Hepatocyte (in vitro differentiated cells): Measurements from ENCODE around the gene DUOX2. TPM values are rescaled to one million over a fixed set of nuclear protein-coding genes. Genes with fewer than 3 reads are reported as not detected.

Experiments used
- DNase-seq: peaks from one replicate; pipeline ENCODE4 v3.0.0-alpha.2; 2016; ENCODE audit warnings: low spot score
- H2AFZ ChIP-seq: fragments of 200-600 bp; sonication (generic); 2 replicates; pipeline ENCODE4 v1.6.0; 2016; ENCODE audit warnings: antibody characterized with exemption, mild to moderate bottlenecking
- H3K27ac ChIP-seq: fragments of 200-600 bp; sonication (generic); 2 replicates; pipeline ENCODE4 v1.5.1; 2016; ENCODE audit warnings: mild to moderate bottlenecking
- H3K27me3 ChIP-seq: fragments of 200-600 bp; sonication (generic); 2 replicates; pipeline ENCODE4 v1.6.1; 2016
- H3K36me3 ChIP-seq: fragments of 200-600 bp; sonication (generic); replicated peaks from 2 replicates; pipeline ENCODE4 v1.5.1; 2016; ENCODE audit warnings: low read depth; ENCODE audit not compliant: insufficient read depth
- H3K4me1 ChIP-seq: fragments of 200-600 bp; sonication (generic); 2 replicates; pipeline ENCODE4 v1.5.1; 2016; ENCODE audit warnings: mild to moderate bottlenecking, moderate library complexity; ENCODE audit not compliant: insufficient read depth
- H3K4me2 ChIP-seq: fragments of 200-600 bp; sonication (generic); 2 replicates; pipeline ENCODE4 v1.6.0; 2016
- H3K4me3 ChIP-seq: fragments of 200-600 bp; sonication (generic); 2 replicates; pipeline ENCODE4 v1.5.1; 2016; ENCODE audit warnings: mild to moderate bottlenecking
- H3K79me2 ChIP-seq: fragments of 200-600 bp; sonication (generic); 2 replicates; pipeline ENCODE4 v1.6.0; 2017; ENCODE audit warnings: mild to moderate bottlenecking
- H3K9me2 ChIP-seq: fragments of 200-600 bp; sonication (generic); replicated peaks from 2 replicates; pipeline ENCODE4 v1.6.0; 2017; ENCODE audit warnings: mild to moderate bottlenecking; ENCODE audit not compliant: insufficient read depth
- H3K9me3 ChIP-seq: fragments of 200-600 bp; sonication (generic); 2 replicates; pipeline ENCODE4 v1.5.1; 2016; ENCODE audit warnings: low read depth, mild to moderate bottlenecking
- H4K20me1 ChIP-seq: fragments of 200-600 bp; sonication (generic); 2 replicates; pipeline ENCODE4 v1.6.0; 2016; ENCODE audit warnings: mild to moderate bottlenecking; ENCODE audit not compliant: insufficient read depth, poor library complexity, severe bottlenecking
- EZH2 ChIP-seq: fragments of 200-600 bp; sonication (generic); IDR thresholded peaks from 2 replicates; pipeline ENCODE4 v1.6.1; 2016; ENCODE audit warnings: antibody characterized with exemption, mild to moderate bottlenecking, borderline replicate concordance
- EZH2phosphoT487 ChIP-seq: fragments of 200-600 bp; sonication (generic); IDR thresholded peaks from one replicate; pipeline ENCODE4 v1.6.1; 2018; ENCODE audit warnings: antibody characterized with exemption, mild to moderate bottlenecking, low read depth, moderate library complexity; ENCODE audit not compliant: unreplicated experiment, severe bottlenecking
- WGBS: methylation state at CpG from one replicate; pipeline ENCODE4 v1.1.6; 2016; ENCODE audit warnings: low lambda C conversion rate; ENCODE audit errors: missing lambda C conversion rate; 5-methylcytosine and 5-hydroxymethylcytosine counted together
- polyA plus RNA-seq: library from polyadenylated mRNA; unstranded; fragments of >200 nt; fragmentation: Nextera tagmentation; extraction: Ambion mirVana; gene quantifications from 2 replicates; pipeline ENCODE4 v1.2.1, GENCODE V29; 2016
- total RNA-seq: library from RNA; depleted of rRNA; stranded (reverse); fragments of >200 nt; gene quantifications from 2 replicates; pipeline ENCODE4 v1.2.3, GENCODE V29; 2014
- TF ChIP-seq, protein P1 (sequence below): fragments of 200-600 bp; sonication (generic); IDR thresholded peaks from 2 replicates; pipeline ENCODE4 v1.5.1; 2016; ENCODE audit warnings: antibody characterized with exemption, mild to moderate bottlenecking; ENCODE audit not compliant: poor library complexity

Gene DUOX2
- total and polyA plus RNA-seq, 2 experiments from 2014 or later, result 21.4 to 37.4 TPM

DNA sequence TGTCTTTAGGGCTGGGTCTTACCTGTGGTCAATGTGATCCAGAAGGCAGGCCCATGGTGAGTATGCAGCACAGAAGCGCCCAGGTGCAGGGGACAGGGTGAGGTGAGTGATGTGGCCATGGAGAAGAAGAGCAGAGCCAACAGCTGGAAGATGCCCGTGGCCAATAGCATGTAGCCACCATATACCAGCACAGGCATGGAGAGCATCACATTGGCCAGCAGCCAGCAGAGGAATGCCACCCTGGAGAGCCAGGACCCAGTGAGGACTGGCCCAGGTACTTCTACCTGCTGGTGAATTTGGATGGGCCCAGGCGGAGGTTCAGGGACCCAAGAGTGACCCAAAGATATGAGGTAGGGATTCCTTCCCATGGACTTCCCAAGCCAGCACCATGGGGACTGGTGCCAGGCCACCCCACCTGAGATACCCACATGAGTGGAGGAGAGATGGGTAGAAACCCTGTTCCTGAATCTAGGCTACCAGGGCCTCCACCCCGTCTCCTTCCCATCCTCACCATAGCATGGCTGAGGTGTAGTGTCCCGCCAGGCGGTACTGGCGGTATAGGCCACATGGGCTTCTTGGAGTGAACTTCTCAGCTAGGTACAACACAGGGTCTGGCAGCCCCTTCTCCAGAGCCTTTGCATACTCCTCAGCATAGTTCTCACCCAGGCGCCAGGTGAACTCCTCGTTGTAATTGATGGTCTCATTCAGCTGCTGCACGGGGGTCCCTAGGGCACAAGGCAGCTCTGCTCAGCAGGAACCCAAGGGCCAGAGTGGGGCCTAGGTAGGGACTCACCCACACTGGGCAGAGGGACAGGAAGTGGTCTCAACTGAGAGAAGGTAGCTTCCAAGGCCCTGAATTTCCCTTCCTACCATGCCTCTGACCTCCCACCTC is 6.4 kb upstream of the DUOX2 start:
- Histone ChIP-seq H2AFZ (no peak overlapping the region), H3K27me3 (peaks cover 33% of the 10 kb centered on the region), H3K9me3 (no peaks in the 10 kb centered on the region), H3K4me1 (peaks cover 3% of the 10 kb centered on the region), H3K9me2 (no peaks in the 10 kb centered on the region), H3K4me2 (no peak overlapping the region), H4K20me1 (no peaks in the 10 kb centered on the region), H3K4me3 (no peak overlapping the region), H3K36me3 (no peaks in the 10 kb centered on the region), H3K27ac (no peak overlapping the region), H3K79me2 (no peaks in the 10 kb centered on the region)
- DNase-seq, result no peak
- TF ChIP-seq EZH2 (no peak), EZH2phosphoT487 (no peak)
- TF ChIP-seq, protein P1, sequence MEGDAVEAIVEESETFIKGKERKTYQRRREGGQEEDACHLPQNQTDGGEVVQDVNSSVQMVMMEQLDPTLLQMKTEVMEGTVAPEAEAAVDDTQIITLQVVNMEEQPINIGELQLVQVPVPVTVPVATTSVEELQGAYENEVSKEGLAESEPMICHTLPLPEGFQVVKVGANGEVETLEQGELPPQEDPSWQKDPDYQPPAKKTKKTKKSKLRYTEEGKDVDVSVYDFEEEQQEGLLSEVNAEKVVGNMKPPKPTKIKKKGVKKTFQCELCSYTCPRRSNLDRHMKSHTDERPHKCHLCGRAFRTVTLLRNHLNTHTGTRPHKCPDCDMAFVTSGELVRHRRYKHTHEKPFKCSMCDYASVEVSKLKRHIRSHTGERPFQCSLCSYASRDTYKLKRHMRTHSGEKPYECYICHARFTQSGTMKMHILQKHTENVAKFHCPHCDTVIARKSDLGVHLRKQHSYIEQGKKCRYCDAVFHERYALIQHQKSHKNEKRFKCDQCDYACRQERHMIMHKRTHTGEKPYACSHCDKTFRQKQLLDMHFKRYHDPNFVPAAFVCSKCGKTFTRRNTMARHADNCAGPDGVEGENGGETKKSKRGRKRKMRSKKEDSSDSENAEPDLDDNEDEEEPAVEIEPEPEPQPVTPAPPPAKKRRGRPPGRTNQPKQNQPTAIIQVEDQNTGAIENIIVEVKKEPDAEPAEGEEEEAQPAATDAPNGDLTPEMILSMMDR, result no peak
- WGBS, result 97% methylated on average over 10 of the region's 10 CpGs

DNA sequence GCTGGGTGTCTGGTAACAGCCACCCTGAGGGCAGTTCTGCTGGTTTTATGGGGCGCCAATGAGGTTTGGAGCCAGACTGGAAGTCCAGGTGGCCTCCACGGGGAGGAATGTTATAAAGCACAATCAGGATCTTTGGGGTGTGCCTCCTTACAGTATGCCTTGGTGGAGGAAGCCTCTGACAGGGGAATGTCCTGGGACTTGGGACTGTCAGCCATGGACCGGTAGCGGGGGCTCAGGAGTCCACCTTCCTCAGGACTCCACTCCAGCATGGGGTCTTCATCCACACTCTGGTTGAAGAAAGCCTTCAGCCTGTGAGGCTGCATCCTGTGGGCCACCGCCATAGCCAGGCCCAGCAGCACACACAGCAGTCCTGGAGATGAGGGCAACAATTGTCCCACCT is 5.0 kb upstream of the DUOX2 start:
- Histone ChIP-seq H3K9me2 (no peaks in the 10 kb centered on the region), H2AFZ (no peak overlapping the region), H3K36me3 (no peaks in the 10 kb centered on the region), H4K20me1 (no peaks in the 10 kb centered on the region), H3K4me3 (no peak overlapping the region), H3K4me2 (no peak overlapping the region), H3K4me1 (peaks cover 9% of the 10 kb centered on the region), H3K79me2 (no peaks in the 10 kb centered on the region), H3K9me3 (no peaks in the 10 kb centered on the region), H3K27ac (no peak overlapping the region), H3K27me3 (peaks cover 38% of the 10 kb centered on the region)
- WGBS, result 82% methylated on average over 5 of the region's 5 CpGs
- TF ChIP-seq EZH2phosphoT487 (no peak), EZH2 (no peak)
- TF ChIP-seq, protein P1, result no peak
- no peak for DNase-seq

DNA sequence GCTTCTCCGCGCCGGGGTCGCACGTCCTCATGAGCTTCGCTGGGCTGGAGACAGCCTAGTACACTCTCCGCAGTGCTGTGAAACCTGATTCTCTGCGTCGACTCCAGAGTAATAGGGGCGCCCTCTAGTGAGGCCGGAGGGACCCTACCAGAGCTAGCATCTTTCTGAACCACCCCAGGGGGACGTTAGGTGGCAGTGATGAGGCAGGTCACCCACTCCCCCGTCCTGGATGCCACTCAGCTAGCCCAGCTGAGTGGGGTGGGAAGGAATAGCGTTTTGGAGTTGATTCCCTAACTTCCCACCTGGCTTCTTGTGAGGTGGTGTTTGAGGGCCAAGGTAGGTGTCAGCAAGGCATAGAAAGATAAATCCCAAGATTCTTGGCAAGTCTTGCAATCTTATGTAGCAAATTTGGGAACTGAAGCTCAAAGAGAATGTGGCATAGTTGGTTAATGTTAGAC is 4.2 kb upstream of the DUOX2 start:
- Histone ChIP-seq H3K4me2 (peak overlapping the region; percentile 68), H3K27ac (no peak overlapping the region), H4K20me1 (no peaks in the 10 kb centered on the region), H3K27me3 (peaks cover 43% of the 10 kb centered on the region), H3K9me2 (no peaks in the 10 kb centered on the region), H3K36me3 (no peaks in the 10 kb centered on the region), H3K79me2 (no peaks in the 10 kb centered on the region), H2AFZ (no peak overlapping the region), H3K4me1 (peaks cover 14% of the 10 kb centered on the region), H3K9me3 (no peaks in the 10 kb centered on the region), H3K4me3 (no peak overlapping the region)
- whole genome bisulfite sequencing, result 2% methylated on average over 14 of the region's 14 CpGs
- peak; percentile 96 for DNase-seq
- no peak for TF ChIP-seq EZH2phosphoT487
- TF ChIP-seq, protein P1, result peak; percentile 100
- TF ChIP-seq EZH2, result no peak
